HG02798 (cell line): ENCODE data around the gene CERS6.
A peak's percentile ranks its signal among the peaks of the same experiment; 100 is the strongest.
"Not testable (repeated sequence)": the region's sequence is repeated elsewhere in the genome, so short reads cannot be mapped to it uniquely, and the experiment has no call there.

ENCODE experiments used
- ATAC-seq: cut with Tn5 transposase; IDR thresholded peaks from one replicate; pipeline ENCODE4 v1.9.1; 2021; ENCODE audit warnings: mild to moderate bottlenecking; ENCODE audit not compliant: unreplicated experiment, poor library complexity

Gene CERS6

DNA sequence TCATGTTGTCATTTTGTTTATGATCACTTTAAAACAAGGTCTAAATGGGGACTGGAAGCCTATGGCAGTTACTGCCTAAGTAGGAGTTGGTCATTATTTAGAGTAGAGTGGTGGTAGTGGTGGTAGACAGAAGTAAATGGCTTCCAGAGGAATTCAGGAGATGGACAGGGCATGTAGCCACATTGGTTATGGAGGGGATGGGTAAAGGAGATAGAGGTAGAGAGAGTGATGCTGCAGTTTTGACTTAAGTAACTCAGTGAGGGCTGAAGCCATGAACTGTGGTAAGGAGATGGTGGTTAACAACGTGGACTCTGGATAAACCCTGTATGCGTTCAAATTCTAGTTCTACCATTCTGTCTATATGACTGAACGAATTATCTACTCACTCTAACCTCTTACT lies 284.7 kb downstream of the CERS6 start:
- ATAC-seq = no peak

DNA sequence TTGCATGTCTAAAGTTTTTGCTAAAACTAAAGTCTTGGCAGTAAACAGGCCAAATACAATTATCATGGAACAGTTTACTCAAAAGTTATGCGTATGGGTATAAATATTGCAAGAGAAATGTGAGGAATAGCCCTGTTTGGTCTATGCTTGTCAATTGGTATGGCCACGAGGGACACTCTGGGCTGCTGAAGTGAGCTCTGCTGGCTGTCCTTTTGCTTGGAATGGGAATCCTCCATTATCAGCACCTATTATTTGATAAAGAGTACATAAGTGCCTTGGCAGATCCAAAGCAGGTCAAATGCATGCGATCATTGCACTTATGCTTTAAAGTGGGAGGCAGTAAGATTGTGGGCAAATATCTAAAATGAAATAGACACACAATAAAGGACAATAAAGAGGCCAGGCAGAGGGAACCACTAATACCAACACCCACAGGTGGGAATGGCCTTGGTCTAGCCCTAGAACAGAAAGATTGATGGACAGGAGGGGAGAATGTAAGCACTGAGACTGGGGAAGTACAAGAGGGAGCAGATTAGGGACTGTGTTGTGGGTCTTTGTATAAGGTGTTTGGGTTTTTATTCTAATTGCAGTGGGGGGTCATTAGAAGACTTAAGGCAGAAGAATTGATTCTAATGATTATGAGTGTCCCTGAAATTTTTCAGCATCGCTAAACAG lies 286.3 kb downstream of the CERS6 start:
- no peak for ATAC-seq

DNA sequence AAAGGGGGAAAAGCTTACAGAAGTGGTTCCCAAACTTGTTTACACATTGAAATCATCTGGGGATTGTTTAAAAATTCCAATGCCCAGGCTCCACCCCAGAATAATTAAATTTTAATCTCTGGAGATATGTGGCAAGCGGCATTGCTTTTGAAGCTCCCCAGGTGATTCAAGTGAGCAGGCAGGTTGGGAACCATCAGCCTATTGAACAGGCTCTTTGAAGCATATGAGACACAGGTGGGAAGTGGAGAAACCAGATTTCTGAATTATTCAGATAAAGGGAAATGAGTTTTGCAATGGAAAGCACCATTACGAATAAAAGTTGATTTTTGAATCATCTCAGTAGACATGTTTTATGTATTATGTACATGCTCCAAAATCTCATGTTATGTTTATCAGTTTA lies 288.8 kb downstream of the CERS6 start:
- no peak for ATAC-seq

DNA sequence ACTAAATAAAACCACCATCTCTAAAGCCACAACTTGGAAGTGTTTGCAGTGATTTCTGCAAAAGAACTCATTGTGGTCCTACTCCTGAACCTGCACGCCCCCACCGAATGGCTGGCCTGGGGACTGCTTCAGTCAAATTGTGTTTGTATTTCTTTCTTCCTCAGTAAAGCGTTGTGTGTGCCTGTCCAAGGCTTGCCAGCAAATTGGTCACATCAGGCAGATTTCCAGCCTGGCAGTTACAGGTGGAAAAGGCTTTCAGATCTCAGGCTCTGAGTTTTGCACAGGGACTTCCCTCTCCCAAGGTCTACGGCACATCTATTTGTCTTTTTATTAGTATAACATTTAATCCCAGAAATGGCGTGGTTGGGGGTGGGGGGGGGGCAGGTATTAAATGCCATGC lies 292.4 kb downstream of the CERS6 start:
- no peak for ATAC-seq

DNA sequence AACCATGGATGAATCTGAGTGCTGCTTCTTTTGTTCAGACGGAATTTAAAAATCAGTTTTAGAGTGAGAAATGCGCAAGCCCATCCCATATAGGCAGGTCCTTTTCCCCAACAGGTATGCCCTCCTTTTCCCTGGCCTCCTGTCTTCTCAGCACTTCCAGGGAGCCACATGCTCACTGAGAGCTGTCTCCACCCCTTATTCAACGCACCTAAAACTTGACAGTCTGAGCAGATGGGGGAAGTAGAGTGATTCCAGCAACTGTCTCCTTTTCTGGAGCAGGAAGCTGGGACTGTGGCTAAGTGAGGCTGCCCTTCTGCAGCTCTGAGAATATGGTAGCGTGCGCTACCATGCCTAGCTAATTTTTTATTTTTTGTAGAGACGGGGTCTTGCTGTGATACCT lies 293.2 kb downstream of the CERS6 start:
- no peak for ATAC-seq

DNA sequence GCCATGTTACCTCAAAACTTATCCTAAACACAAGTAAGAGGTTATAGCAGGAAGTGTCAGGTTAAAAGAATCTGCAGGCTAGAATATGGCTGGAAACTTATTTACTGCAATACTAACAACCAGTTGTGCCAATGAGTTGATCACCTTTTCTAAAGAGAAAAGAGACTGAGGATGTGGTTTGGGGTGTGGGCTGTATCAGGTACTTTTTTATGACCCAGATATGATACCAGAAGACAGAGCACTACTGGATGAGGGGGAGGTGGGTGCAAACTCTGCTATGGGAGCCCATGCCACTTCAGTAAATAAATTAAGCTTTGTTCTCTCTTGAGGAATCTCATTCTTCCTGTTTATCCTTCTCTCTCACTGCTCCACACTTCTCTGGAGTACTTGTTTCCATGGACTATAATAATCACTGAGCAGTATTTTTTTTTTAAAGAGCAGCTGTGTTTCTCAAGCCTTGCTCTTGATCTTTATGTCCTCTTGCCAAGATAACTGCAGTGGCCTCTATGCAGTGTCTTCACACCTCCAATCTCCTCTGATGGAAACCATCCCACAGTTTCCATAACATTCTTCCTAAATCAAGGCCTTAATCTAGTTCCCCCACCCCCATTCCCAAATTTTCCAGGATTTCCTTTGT lies 295.1 kb downstream of the CERS6 start:
- peak; percentile 78 for ATAC-seq

DNA sequence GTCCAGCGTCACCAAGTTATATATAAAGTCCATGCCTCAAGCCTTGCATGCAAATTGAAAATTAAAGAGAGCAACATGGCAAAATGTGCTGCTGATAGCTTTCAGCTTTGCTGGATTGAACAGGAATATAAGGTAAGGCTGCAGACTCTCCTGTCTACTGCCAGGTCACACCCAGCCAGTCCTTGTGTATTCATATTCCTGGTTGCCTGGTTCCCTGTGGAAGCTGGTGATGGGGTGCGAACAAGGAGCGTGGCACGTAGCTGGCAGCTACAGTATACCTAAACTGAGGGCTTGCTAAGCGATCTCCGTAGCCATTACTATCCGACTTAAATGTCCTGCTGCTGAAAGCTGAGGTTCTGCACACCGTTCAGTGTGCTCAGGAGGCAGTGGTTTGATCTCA lies 296.3 kb downstream of the CERS6 start:
- no peak for ATAC-seq

DNA sequence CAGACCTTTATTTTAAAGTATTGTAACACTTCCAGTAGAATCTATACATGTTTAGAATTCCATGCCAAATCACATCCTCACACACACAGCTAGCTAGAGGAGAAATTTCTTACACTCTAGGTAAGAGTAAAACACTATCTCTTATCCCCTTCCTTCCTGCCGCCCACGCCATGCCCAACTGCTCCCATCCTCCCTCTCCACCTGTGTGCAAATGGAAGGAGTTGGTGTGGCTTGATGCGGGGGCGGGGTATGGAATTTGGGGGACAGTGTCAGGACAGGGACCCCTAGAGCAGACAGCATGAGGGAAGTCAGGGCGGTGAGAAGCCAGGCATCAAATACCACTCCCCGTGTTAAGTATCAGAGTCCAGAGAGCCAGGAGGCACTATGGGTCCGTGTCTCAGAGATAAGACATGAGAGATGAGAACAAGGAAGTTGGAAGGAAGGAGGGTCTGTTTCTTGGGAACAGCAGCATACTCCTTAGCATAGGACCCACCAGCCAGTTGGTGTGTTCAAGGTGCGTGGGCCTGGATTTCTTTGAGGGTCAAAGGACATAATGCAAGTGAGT lies 297.8 kb downstream of the CERS6 start:
- no peak for ATAC-seq

DNA sequence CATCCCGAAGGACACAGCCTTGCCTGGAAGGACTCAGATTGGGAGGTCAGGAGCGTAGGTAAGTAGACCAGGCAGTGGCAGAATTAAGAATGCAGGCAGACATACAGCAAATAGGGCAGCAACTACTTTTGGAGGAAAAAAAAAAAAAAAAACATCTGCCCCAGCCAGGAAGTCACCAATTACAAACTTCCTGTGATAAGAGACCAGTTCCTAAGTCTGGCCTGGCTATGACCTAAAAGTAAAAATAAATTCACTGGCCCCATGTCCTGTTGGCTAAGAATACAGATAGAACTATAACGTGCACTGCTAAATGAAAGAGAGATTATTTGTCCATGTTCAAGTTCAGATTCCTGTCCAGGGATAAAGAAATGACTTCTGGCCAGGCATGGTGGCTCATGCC lies 301.2 kb downstream of the CERS6 start:
- ATAC-seq = no peak

DNA sequence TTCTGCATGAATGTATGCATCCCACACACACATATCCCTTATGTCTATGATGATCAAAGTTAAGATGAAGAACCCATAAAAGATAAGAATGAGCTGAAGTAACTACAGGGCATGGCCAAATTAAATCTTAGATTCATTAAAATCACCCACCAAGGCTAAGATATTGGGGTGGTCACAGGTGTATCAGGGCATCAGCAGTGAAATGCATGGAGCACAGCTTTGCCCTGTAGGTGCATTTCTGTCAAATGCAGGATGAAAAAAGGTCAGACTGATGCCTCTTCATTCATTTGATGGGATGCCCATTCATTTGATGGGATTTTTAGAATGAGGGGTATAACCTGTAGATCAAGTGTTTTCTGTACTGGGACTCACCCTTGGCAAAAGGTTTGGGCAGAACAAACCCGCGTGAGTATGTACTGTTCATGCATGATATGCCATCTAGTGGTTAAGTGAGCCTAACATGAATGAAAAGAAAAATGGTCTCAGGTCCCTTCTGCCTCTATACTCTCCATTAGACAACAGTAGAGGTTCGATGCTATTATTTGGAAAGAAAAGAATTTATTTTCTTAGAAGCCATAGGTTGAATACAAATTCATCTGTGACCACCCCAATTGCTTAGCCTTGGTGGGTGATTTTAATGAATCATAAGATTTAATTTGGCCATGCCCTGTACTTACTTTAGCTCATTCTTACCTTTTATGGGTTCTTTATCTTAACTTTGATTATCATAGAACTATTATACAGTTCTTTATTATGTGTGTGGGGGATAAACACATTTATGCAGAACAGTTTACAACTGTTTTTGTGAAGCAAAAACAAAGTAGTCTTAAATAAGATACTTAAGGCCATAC lies 303.1 kb downstream of the CERS6 start:
- peak; percentile 85 for ATAC-seq

DNA sequence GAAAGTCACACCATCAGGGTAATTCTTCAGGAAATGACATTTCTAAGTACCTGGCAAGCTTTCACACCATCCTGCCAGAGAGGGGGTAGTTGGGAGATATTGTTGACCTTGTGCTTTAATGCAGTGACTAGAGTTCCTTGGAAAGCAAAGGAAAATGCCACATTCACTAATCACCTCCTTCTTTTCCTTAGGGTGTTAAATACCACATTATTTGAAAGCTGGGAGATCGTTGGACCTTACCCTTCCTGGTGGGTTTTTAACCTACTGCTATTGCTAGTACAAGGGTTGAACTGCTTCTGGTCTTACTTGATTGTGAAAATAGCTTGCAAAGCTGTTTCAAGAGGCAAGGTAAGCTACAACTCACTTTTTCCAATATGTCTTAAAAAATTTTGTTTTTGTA lies 309.3 kb downstream of the CERS6 start:
- ATAC-seq = no peak

DNA sequence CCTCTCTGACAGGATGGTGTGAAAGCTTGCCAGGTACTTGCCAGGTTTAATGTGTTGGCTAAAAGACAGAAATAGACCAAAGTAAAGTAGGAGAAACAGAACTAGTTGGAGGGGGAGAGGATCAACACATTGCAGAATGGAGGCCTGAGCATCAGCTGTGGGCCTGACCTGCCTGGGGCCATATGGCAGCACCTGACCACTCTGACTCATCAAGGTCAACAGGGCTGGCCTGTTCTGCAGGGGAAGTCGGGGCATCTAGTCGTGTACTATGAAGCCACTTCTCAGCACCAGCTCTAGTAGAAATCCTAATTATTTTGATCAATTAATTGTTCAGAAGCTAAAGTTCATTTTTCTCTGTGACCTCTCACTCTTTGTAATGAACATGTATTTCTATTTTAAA lies 310.5 kb downstream of the CERS6 start:
- ATAC-seq = no peak

DNA sequence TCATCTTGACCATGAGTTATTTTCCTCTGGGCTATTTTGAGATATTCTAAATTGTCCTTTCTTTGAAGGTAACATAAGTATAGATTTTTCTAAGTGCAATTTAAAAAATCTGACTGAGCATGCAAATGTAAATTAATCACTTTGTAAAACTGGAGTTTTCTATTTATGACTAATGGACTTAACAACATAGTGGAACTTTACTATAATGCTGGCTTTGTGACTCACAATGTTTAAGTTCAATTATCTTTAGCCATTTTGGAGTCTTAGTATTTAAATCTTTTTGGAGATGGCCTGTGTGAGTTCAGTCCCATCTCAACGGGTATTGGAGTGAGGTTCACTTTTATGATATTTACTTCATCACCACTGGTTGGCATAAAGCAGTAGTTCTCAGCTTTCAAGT lies 311.2 kb downstream of the CERS6 start:
- ATAC-seq = no peak

DNA sequence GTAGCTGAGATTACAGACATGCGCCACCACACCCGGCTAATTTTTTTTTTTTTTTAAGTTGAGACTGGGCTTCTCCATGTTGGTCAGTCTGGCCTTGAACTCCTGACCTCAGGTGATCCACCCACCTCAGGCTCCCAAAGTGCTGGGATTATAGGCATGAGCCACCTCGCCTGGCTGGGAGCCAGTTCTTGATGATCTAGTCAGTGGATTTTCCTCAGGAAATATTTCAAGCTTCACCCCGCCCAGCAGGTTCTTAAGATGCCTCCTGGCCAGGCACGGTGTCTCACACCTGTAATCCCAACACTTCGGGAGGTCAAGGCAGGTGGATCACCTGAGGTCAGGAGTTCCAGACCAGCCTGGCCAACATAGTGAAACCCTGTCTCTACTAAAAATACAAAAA lies 312.3 kb downstream of the CERS6 start:
- not testable (repeated sequence) for ATAC-seq

DNA sequence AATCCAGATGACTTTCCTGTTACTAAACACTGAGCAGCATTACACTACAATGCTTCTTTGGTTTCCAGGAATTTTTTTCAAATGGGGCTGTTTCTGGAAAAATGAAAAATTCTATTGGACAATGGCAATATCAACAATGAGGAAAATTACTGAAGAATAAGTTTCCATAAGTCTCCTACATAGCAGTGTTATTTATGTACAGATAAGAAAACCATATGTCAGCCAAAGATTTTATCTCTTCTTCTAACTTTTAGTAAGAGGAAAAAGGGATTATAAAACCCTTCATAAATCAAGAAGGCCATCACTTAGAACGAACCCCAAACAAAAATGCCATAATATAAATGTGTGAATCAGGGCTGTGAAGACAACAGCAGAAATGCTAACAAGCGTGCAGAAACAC lies 314.7 kb downstream of the CERS6 start:
- ATAC-seq = no peak

DNA sequence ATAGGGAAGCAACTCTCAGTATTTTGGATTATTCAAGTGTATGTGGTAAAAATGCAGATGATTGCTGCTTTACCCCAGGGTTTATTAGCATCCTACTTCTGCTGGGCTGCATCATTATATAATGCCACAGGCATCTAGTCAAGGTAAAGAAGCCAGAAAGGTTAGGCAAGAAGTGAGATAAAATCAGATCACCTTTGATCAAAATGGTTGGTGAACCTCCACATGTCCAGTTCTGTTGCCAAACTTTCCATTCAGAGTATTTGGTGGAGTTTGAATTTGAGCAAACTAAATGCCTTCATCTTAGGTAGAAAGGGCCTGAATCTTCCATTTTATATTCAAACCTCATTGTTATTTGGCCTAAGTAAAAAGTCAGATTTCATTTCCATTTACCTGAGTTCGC lies 316.6 kb downstream of the CERS6 start:
- no peak for ATAC-seq

DNA sequence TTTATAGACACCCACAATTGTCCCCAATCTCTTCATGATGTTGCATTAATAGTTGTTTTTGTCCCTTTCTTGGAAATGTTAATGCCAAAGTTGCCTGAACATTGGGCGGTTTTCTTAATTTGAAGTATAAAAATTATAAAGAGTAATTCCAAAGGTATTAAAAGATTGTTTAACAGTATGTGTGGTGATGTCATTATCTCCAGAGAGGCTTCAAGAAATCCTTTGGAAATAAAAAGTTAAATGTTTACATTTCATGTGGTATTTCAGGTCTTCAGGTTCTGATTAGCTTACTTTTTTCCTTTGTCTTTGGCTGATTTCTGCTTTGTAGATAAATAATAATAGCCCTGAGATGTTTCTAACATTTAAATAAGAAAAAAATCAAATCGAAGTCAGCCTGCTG lies 317.1 kb downstream of the CERS6 start:
- ATAC-seq = no peak

DNA sequence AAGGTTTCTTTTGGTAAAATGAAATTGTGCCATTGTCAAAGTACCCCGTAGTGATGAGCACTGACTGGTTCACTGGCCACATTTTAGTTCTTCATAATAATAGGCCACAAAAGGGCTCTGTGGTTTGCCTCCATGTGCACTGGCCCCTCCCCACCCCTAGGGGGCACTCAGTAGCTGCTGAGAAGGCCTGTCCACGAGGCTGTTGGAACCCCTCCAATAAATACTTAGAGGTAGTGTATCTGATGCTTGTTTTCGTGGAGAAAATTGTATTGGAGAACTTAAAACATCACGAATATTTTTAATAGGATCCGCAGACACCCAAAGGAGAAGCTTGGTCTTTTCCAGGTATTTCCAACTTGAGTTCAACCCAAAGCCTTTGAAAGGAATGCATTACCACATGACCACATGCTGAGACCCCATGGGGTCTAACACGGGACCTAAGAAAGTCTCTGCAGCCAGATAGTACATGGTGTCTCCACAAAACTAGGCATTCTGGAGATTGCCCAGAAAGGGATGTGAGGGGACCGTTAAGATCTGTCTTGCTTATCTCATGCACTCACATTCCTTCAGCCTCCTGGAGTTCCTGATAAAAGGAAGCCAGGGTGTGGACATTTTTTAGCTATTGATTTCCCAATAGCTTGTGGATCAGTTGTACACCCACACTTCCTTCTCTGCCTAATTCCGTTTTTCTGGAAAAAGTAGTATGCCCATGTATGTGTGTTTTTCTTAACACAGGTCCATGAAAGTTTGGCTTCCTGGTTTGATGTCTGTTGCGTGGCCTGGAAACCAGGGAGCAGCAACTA lies 317.8 kb downstream of the CERS6 start:
- ATAC-seq = peak; percentile 78

DNA sequence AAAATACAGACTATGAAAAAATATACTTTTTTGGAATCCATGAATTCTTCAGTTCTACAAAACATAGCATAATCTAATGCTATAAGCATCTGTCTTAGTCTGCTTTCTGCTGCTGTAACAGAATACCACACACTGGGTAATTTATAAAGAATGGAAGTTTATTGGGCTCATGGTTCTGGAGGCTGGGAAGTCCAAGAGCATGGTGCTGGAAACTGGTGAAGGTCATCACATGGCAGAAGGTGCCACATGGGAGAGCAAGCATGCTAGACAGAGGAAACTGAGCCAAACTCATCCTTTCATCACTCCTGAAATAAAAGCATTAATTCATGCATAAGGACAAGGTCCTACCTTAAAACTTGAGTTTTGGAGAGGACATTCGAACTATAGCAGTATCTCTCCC lies 319.8 kb downstream of the CERS6 start:
- no peak for ATAC-seq

DNA sequence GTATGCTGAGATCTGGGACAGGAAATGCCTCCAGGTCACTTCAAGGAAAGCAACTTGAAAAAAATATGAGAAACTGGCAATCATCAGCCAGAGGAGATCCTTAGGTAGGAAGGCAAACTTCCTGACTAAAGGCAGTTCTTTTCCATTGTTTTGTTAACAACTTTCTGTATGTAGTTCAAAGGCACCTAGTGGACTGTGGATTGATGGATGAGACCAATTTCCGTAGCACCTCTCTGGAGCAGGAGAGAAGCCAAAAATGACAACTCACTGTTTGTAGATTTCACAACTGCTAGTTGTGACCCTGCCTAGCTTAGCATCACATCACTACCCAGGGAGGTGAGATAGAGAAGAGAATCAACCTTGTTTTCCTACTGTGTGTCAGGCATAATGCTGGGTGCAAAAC lies 324.6 kb downstream of the CERS6 start:
- no peak for ATAC-seq
